Peyer's patch (tissue), 4 donors: ENCODE results near the gene ABHD10.

Experiments
- POLR2A ChIP-seq, 2 donors: fragments of 450-650 bp; IDR thresholded peaks; one replicate each; pipeline ENCODE4 v1.5.1; 2017; ENCODE audit warnings: antibody characterized with exemption in 2 of 2, mild to moderate bottlenecking in 2 of 2, moderate library complexity in 2 of 2
- TF ChIP-seq, protein P1 (sequence below), 6 experiments: fragments of 450-650 bp in 4 of 6; fragments of 200-600 bp in 2 of 6; sonication (generic) in 1 of 6; IDR thresholded peaks; one replicate each; pipeline ENCODE4 v1.5.1; 2017 to 2019; ENCODE audit warnings: antibody characterized with exemption in 6 of 6, mild to moderate bottlenecking in 3 of 6, moderate library complexity in 1 of 6

- no peak for TF ChIP-seq POLR2A (IDR thresholded peaks at IDR 0.05)
- TF ChIP-seq, protein P1, sequence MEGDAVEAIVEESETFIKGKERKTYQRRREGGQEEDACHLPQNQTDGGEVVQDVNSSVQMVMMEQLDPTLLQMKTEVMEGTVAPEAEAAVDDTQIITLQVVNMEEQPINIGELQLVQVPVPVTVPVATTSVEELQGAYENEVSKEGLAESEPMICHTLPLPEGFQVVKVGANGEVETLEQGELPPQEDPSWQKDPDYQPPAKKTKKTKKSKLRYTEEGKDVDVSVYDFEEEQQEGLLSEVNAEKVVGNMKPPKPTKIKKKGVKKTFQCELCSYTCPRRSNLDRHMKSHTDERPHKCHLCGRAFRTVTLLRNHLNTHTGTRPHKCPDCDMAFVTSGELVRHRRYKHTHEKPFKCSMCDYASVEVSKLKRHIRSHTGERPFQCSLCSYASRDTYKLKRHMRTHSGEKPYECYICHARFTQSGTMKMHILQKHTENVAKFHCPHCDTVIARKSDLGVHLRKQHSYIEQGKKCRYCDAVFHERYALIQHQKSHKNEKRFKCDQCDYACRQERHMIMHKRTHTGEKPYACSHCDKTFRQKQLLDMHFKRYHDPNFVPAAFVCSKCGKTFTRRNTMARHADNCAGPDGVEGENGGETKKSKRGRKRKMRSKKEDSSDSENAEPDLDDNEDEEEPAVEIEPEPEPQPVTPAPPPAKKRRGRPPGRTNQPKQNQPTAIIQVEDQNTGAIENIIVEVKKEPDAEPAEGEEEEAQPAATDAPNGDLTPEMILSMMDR (IDR thresholded peaks at IDR 0.05) = peak; percentile 61 to 94 (median 86)
These were observed 11.1 kb upstream of the ABHD10 start for GRCh38 chr3:111967651-111968274.
